Stimulated activated naive B cell treated with anti-CD40 and anti-IgM and Interleukin-4, amounts not matched to agents 10 μg/mL and 1 μg/mL and 100 μg/mL, for 72 hours (primary cell): ENCODE results near the gene TRAF3IP1.

ENCODE experiments used
- ATAC-seq, 2 donors: fragments of 150-1000 bp; cut with Tn5 transposase; replicated peaks; 2 replicates each; pipeline ENCODE4 v1.10.0; 2021; ENCODE audit warnings: moderate library complexity in 1 of 2
- DNase-seq: peaks from one replicate; pipeline ENCODE4 v3.0.0; 2021
- H3K27ac Mint-ChIP-seq: one replicate; pipeline ENCODE4 v1.8.0; 2022; ENCODE audit warnings: mild to moderate bottlenecking, mixed read lengths
- H3K27me3 Mint-ChIP-seq, 2 donors: one replicate each; pipeline ENCODE4 v1.8.0; 2022; ENCODE audit warnings: mixed read lengths in 2 of 2
- H3K36me3 Mint-ChIP-seq, 2 donors: one replicate each; pipeline ENCODE4 v1.8.0; 2022; ENCODE audit warnings: mixed read lengths in 2 of 2, mild to moderate bottlenecking in 1 of 2
- H3K4me1 Mint-ChIP-seq, 2 donors: one replicate each; pipeline ENCODE4 v1.8.0; 2022; ENCODE audit warnings: mixed read lengths in 2 of 2, mild to moderate bottlenecking in 1 of 2
- H3K4me3 Mint-ChIP-seq, 2 donors: one replicate each; pipeline ENCODE4 v1.8.0; 2022; ENCODE audit warnings: mild to moderate bottlenecking in 2 of 2, mixed read lengths in 2 of 2, moderate library complexity in 1 of 2
- H3K9me3 Mint-ChIP-seq, 2 donors: one replicate each; pipeline ENCODE4 v1.8.0; 2022; ENCODE audit warnings: mixed read lengths in 2 of 2, mild to moderate bottlenecking in 1 of 2

TRAF3IP1 gene

GRCh38 chr2:238284802-238285515 is 35.4 kb upstream of the TRAF3IP1 start:
- Mint-ChIP-seq H3K9me3 (no peaks in the 10 kb centered on the region), H3K36me3 (peaks cover 4 to 13% of the 10 kb centered on the region in 2 donors), H3K4me3 (no peak overlapping the region), H3K27ac (no peak overlapping the region), H3K4me1 (peaks cover 45 to 70% of the 10 kb centered on the region in 2 donors), H3K27me3 (no peaks in the 10 kb centered on the region)
- no peak for DNase-seq
- no peak for ATAC-seq

GRCh38 chr2:238285653-238286082 is 34.6 kb upstream of the TRAF3IP1 start:
- Mint-ChIP-seq H3K4me3 (no peak overlapping the region), H3K27me3 (no peaks in the 10 kb centered on the region), H3K4me1 (peaks cover 47 to 77% of the 10 kb centered on the region in 2 donors), H3K9me3 (no peaks in the 10 kb centered on the region), H3K36me3 (peaks cover 3 to 13% of the 10 kb centered on the region in 2 donors), H3K27ac (no peak overlapping the region)
- DNase-seq (no peak), ATAC-seq (no peak)

- H3K4me3 Mint-ChIP-seq = no peak overlapping the region
- ATAC-seq (no peak), DNase-seq (no peak)
- H3K36me3 Mint-ChIP-seq = peaks cover 3 to 13% of the 10 kb centered on the region in 2 donors
- no peaks in the 10 kb centered on the region for H3K27me3 Mint-ChIP-seq
- H3K9me3 Mint-ChIP-seq = no peaks in the 10 kb centered on the region
- no peak overlapping the region for H3K27ac Mint-ChIP-seq
- peaks cover 47 to 77% of the 10 kb centered on the region in 2 donors for H3K4me1 Mint-ChIP-seq
Observed at GRCh38 chr2:238286095-238286494, 34.2 kb upstream of the TRAF3IP1 start.

- DNase-seq (no peak), ATAC-seq (no peak)
- Mint-ChIP-seq H3K27ac (no peak overlapping the region), H3K4me3 (no peak overlapping the region), H3K4me1 (peaks cover 47 to 77% of the 10 kb centered on the region in 2 donors), H3K36me3 (peaks cover 3 to 13% of the 10 kb centered on the region in 2 donors), H3K27me3 (no peaks in the 10 kb centered on the region), H3K9me3 (no peaks in the 10 kb centered on the region)
Observed at GRCh38 chr2:238286551-238286950, 33.8 kb upstream of the TRAF3IP1 start.

- H3K27me3 Mint-ChIP-seq = no peaks in the 10 kb centered on the region
- H3K4me1 Mint-ChIP-seq = peaks cover 42 to 73% of the 10 kb centered on the region in 2 donors
- DNase-seq (no peak), ATAC-seq (no peak)
- peak overlapping the region; percentile 87 to 99 for H3K4me3 Mint-ChIP-seq
- no peaks in the 10 kb centered on the region for H3K9me3 Mint-ChIP-seq
- H3K36me3 Mint-ChIP-seq = peaks cover 3 to 12% of the 10 kb centered on the region in 2 donors
- peak overlapping the region; percentile 90 for H3K27ac Mint-ChIP-seq
Observed at GRCh38 chr2:238286987-238287736, 33.2 kb upstream of the TRAF3IP1 start.

GRCh38 chr2:238287737-238288649 is 32.3 kb upstream of the TRAF3IP1 start, which contains the start of gene PER2:
TSS of gene PER2 (minus strand) at chr2:238288610. CDS start at chr2:238277936, 10,674 bp downstream.
- ATAC-seq (peak; percentile 33 to 39), DNase-seq (peak; percentile 15)
- Mint-ChIP-seq H3K27ac (peak within 1 kb of the TSS; percentile 99), H3K36me3 (peaks cover 3 to 7% of the 10 kb centered on the region in 2 donors), H3K9me3 (no peaks in the 10 kb centered on the region), H3K4me3 (peak within 1 kb of the TSS; percentile 96 to 99), H3K27me3 (no peaks in the 10 kb centered on the region), H3K4me1 (peaks cover 37 to 65% of the 10 kb centered on the region in 2 donors)

DNA sequence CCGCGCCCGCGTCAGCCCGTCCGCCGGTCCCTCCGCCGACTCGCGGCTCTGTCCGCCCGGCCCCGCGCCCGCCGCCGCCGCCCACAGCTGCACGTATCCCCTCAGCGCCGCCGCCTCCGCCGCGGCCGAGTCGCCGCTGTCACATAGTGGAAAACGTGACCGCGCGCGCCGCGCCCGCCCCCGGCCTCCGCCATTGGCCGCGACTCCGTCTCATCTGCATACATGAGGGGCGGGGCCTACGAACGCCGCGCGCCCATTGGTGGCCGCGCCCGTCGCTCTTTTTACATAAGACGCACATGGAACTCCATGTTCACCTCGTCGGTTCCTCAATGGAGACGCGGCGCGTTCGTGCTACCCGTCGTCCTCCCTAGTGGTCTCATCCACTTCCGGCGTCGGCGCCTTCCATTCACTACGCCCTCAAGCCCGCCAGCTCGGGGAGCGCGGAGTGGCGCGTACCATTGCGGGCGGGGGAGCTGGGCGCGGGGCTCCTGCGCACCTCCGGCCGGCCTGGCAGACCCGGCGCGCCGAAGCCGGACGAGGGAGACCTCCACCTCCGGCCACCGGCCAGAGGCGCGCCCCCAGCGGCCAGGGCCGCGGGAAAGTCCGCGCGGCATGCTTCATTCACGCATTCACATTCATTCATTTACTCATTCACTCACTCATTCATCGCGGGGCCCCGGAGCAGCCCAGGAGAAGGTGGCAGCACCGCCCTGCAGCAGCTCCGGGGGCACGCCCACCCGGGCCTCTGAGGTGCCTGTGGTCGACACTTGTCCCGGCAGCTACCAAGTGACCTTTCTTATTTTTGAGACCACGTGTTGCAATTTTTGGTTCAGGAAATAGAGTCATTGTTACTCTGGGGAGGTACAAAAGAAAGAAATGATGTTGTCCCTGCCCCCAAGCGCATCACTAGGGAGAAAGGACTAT is 31.4 kb upstream of the TRAF3IP1 start:
- peak overlapping the region; percentile 96 to 99 for H3K4me3 Mint-ChIP-seq
- H3K27ac Mint-ChIP-seq = peak overlapping the region; percentile 99
- H3K27me3 Mint-ChIP-seq = no peaks in the 10 kb centered on the region
- ATAC-seq (peak; percentile 86 to 91), DNase-seq (peak; percentile 96)
- H3K4me1 Mint-ChIP-seq = peaks cover 28 to 56% of the 10 kb centered on the region in 2 donors
- no peaks in the 10 kb centered on the region for H3K9me3 Mint-ChIP-seq
- peaks cover 0 to 3% of the 10 kb centered on the region in 2 donors for H3K36me3 Mint-ChIP-seq

DNA sequence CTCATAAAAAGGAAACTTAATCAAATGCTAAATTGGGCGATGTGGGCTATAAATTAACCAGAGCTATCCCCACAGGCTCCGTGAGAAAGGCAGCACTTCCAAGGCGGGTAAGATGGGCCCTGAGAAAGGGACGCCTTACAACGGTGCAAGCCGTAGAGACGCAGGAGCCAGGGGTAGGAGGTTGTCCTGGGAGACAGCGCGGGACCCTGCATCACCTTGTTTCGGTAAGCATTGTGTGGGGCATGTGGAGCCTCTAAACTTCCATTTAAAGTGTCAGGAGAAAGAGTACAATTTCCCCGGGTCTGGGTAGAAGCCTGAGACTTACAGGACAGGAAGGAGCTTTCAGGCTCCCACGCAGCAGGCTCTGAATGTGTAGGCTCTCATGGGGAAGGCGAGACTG is 30.7 kb upstream of the TRAF3IP1 start:
- peaks cover 0 to under 1% of the 10 kb centered on the region in 2 donors for H3K36me3 Mint-ChIP-seq
- peak overlapping the region; percentile 96 to 99 for H3K4me3 Mint-ChIP-seq
- peaks cover 27 to 49% of the 10 kb centered on the region in 2 donors for H3K4me1 Mint-ChIP-seq
- H3K9me3 Mint-ChIP-seq = no peaks in the 10 kb centered on the region
- H3K27me3 Mint-ChIP-seq = no peaks in the 10 kb centered on the region
- H3K27ac Mint-ChIP-seq = peak overlapping the region; percentile 99
- DNase-seq = no peak
- ATAC-seq = no peak

GRCh38 chr2:238290091-238290509 is 30.2 kb upstream of the TRAF3IP1 start:
- H3K27ac Mint-ChIP-seq = peak overlapping the region; percentile 99
- ATAC-seq (no peak), DNase-seq (no peak)

DNA sequence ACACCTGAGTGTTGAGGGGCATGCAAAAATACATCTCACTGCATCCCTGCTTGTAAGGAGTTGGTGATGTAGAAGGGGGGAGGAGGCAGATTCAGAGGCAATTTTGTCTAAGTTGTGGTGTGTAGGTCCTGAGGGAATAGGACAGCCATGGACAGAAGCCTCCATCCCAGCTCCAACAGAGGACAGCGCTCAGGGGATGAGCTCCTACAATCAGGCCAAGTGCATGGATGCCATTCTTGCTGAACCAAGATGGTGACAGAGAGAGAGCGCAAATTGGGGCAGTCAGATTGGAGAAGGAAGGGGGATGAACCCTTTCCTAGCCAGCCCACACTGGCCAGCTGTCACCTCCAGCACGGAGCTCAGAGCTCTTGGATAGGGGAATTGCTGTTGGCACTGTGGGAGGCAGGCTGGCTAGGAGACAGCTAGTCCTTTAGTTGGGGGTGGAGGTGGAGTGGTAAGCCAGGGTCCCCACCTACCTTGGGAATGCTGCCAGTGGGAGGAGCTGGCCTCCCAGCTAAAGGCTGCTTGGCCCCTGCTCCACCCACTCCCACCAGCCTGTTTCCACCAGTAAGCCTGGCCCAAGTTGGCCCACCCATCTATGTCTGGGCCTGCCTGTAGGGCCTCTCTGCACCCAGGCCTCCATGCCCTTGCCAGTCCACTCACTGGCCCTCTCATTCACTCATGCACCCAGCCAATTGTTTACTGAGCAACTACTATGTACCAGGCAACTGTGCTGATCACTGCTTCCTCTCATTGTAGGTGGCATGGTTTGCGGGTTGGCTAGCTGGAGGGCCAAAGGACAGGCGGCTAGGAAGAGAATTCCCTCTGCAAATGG is 29.4 kb upstream of the TRAF3IP1 start:
- ATAC-seq (no peak), DNase-seq (no peak)
- H3K27ac Mint-ChIP-seq = no peak overlapping the region
- peaks cover 0 to 9% of the 10 kb centered on the region in 2 donors for H3K27me3 Mint-ChIP-seq
- no peaks in the 10 kb centered on the region for H3K36me3 Mint-ChIP-seq
- no peaks in the 10 kb centered on the region for H3K9me3 Mint-ChIP-seq
- H3K4me3 Mint-ChIP-seq = no peak overlapping the region
- peaks cover 26 to 42% of the 10 kb centered on the region in 2 donors for H3K4me1 Mint-ChIP-seq

More at GRCh38 chr2:238290091-238290509, 30.2 kb upstream of the TRAF3IP1 start:
- Mint-ChIP-seq H3K4me1 (peaks cover 26 to 47% of the 10 kb centered on the region in 2 donors), H3K27me3 (peaks cover 0 to 3% of the 10 kb centered on the region in 2 donors), H3K9me3 (no peaks in the 10 kb centered on the region), H3K4me3 (peak overlapping the region; percentile 96 to 99), H3K36me3 (no peaks in the 10 kb centered on the region)

GRCh38 chr2:238291550-238292281 is 28.6 kb upstream of the TRAF3IP1 start:
- Mint-ChIP-seq H3K36me3 (no peaks in the 10 kb centered on the region), H3K4me1 (peaks cover 22 to 34% of the 10 kb centered on the region in 2 donors), H3K4me3 (no peak overlapping the region), H3K9me3 (no peaks in the 10 kb centered on the region), H3K27me3 (peaks cover 0 to 10% of the 10 kb centered on the region in 2 donors), H3K27ac (no peak overlapping the region)
- no peak for ATAC-seq
- DNase-seq = no peak

- H3K4me3 Mint-ChIP-seq = no peak overlapping the region
- no peaks in the 10 kb centered on the region for H3K9me3 Mint-ChIP-seq
- H3K27me3 Mint-ChIP-seq = peaks cover 6 to 17% of the 10 kb centered on the region in 2 donors
- H3K27ac Mint-ChIP-seq = no peak overlapping the region
- H3K36me3 Mint-ChIP-seq = no peaks in the 10 kb centered on the region
- DNase-seq (no peak), ATAC-seq (no peak)
- peaks cover 11 to 17% of the 10 kb centered on the region in 2 donors for H3K4me1 Mint-ChIP-seq
Observed at GRCh38 chr2:238294046-238294392, 26.3 kb upstream of the TRAF3IP1 start.
